GM21515 (cell line): ENCODE data around the gene SLC44A5.
A peak's percentile ranks its signal among the peaks of the same experiment; 100 is the strongest.
"Not testable (repeated sequence)": the region's sequence is repeated elsewhere in the genome, so short reads cannot be mapped to it uniquely, and the experiment has no call there.

ENCODE experiments used
- ATAC-seq: cut with Tn5 transposase; IDR thresholded peaks from one replicate; pipeline ENCODE4 v1.9.1; 2021; ENCODE audit not compliant: unreplicated experiment

Gene SLC44A5

GRCh38 chr1:75469586-75470173 lies 141.2 kb downstream of the SLC44A5 start:
- ATAC-seq: no peak

- ATAC-seq: no peak
Observed at GRCh38 chr1:75461808-75462325, 149.0 kb downstream of the SLC44A5 start.

GRCh38 chr1:75449998-75450397 lies 160.9 kb downstream of the SLC44A5 start:
- no peak for ATAC-seq

- ATAC-seq: no peak
Observed at GRCh38 chr1:75444220-75444619, 166.7 kb downstream of the SLC44A5 start.

- no peak for ATAC-seq
Observed at GRCh38 chr1:75440274-75440673, 170.6 kb downstream of the SLC44A5 start.

GRCh38 chr1:75438355-75438754 lies 172.6 kb downstream of the SLC44A5 start:
- ATAC-seq: no peak

- no peak for ATAC-seq
Observed at GRCh38 chr1:75431843-75432242, 179.1 kb downstream of the SLC44A5 start.

- ATAC-seq: no peak
Observed at GRCh38 chr1:75430526-75430925, 180.4 kb downstream of the SLC44A5 start.

GRCh38 chr1:75426688-75427087 lies 184.2 kb downstream of the SLC44A5 start:
- ATAC-seq: no peak

- no peak for ATAC-seq
Observed at GRCh38 chr1:75425001-75425650, 185.8 kb downstream of the SLC44A5 start.

- no peak for ATAC-seq
Observed at GRCh38 chr1:75423616-75424015, 187.3 kb downstream of the SLC44A5 start.

GRCh38 chr1:75423136-75423535 lies 187.8 kb downstream of the SLC44A5 start:
- no peak for ATAC-seq

- ATAC-seq: no peak
Observed at GRCh38 chr1:75421371-75421770, 189.5 kb downstream of the SLC44A5 start.

GRCh38 chr1:75415187-75415586 lies 195.7 kb downstream of the SLC44A5 start:
- ATAC-seq: no peak

- ATAC-seq: no peak
Observed at GRCh38 chr1:75412616-75413015, 198.3 kb downstream of the SLC44A5 start.

- not testable (repeated sequence) for ATAC-seq
Observed at GRCh38 chr1:75404681-75405080, 206.2 kb downstream of the SLC44A5 start.

- not testable (repeated sequence) for ATAC-seq
Observed at GRCh38 chr1:75403147-75403646, 207.7 kb downstream of the SLC44A5 start.

- no peak for ATAC-seq
Observed at GRCh38 chr1:75400716-75401115, 210.2 kb downstream of the SLC44A5 start.

GRCh38 chr1:75396745-75397144 lies 214.2 kb downstream of the SLC44A5 start:
- ATAC-seq: no peak

GRCh38 chr1:75396260-75396659 lies 214.7 kb downstream of the SLC44A5 start:
- no peak for ATAC-seq

- ATAC-seq: peak; percentile 53
Observed at GRCh38 chr1:75394386-75395139, 216.4 kb downstream of the SLC44A5 start.

- peak; percentile 84 for ATAC-seq
Observed at GRCh38 chr1:75392278-75392677, 218.6 kb downstream of the SLC44A5 start.
